RPMI8226 (cell line): ENCODE data around the gene LRRC4B.
"Not testable (repeated sequence)": the region's sequence is repeated elsewhere in the genome, so short reads cannot be mapped to it uniquely, and the experiment has no call there.

ENCODE experiments used
- DNase-seq: peaks from one replicate; pipeline ENCODE4 v3.0.0-alpha.2; 2015

Gene LRRC4B

DNA sequence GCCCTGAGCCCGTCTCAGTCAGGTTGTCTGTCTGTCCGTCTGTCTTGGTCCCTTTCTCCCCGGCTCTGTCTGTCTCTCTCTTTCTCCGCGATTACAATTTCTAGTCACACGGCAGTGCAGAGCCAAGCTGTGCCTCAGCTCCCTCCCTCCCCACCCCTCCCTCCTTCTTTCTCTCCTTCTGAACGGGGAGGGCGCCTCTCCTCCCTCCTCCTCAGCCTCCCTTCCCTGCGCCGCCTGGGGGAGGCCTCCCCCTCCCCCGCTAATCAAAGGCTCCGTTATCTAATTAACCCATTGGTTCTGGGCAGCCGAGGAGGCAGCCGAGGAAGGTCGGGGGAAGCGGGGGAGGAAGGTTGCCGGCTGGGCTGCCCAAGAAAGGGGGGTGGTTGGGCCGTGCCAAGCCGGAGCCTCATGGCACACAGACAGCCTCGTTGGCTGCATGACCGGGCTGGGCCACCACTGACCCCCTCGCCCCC lies 16.5 kb downstream of the LRRC4B start:
- DNase-seq = no peak

DNA sequence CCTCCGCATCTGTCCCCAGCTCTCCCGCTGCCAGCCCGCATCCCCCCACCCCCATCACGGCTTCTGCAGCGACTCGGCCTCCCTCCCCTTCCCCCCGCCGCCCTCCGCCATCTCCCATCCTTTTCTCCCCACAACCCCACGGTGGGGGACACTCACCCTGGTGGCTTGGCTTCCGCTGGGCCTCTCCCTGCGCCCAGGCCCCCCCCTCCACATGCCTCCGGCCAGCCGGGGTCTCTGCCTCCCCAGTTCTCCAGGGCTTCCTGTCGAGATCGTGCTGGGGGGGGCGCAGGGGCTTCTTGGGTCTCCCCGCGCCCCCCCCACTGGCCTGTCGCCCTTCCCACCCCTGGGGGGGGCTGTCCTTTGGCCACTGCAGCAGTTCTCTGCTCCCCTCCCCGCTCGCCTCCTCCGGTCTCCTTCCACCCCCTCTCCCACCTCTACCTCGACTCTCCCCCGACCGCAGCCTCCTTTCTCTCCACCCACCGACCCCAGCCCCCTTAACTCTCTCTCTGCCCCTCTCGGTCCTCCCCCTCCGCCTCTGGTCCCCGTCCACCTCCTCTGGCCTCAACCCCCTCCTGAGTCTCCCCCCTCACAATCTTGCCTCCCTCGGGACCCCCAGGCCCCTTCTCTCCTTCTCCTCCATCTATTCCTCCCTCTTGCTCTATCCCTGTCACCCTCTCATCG lies 17.1 kb downstream of the LRRC4B start:
- DNase-seq = no peak

DNA sequence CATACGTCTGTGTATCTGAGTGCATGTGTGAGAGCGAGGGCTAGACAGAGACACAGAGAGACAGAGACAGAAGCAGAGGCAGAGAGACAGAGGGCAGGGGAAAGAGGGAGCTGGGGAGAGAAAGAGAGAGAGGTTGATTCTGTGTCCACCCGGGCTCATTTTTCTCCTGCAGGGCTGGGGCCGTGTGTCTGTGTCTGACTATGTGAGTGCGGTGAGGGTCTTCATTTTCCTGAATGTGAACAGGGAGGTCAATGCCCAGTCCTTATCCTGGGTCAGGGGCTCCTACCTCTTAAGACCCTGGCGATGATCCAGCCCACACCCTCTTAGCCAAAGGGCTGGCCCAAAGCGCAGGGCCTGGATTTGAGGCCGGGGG lies 17.7 kb downstream of the LRRC4B start:
- DNase-seq = no peak

DNA sequence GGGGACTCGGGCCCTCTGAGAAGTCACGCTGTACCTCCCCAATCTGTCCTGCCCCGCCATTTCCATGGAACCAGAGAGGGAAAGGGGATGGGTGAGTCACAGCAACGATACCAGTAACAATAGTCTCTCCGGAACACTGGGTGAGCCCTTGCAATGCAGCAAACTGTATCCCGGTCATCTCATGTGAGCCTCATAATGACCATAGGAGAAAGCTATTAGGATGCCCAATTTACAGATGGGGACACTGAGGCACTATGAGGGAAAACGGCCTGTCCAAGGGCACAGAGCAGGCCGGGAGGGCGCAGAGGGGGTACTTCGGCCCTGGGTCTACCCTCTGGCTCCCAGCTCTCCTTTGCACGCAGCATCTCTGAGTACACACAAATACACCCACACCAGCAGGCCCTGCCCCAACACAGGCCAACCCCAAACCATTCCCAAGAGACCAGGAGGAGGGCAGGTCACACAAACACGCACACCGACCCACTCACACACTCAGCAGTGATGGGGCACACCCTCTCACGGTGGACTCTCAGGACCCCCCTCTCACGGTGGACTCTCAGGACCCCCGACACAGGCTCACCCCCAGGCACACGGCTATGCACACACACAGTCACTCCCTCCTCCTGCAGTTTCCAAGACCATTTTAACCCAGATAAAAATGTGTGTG lies 18.2 kb downstream of the LRRC4B start:
- DNase-seq = no peak

DNA sequence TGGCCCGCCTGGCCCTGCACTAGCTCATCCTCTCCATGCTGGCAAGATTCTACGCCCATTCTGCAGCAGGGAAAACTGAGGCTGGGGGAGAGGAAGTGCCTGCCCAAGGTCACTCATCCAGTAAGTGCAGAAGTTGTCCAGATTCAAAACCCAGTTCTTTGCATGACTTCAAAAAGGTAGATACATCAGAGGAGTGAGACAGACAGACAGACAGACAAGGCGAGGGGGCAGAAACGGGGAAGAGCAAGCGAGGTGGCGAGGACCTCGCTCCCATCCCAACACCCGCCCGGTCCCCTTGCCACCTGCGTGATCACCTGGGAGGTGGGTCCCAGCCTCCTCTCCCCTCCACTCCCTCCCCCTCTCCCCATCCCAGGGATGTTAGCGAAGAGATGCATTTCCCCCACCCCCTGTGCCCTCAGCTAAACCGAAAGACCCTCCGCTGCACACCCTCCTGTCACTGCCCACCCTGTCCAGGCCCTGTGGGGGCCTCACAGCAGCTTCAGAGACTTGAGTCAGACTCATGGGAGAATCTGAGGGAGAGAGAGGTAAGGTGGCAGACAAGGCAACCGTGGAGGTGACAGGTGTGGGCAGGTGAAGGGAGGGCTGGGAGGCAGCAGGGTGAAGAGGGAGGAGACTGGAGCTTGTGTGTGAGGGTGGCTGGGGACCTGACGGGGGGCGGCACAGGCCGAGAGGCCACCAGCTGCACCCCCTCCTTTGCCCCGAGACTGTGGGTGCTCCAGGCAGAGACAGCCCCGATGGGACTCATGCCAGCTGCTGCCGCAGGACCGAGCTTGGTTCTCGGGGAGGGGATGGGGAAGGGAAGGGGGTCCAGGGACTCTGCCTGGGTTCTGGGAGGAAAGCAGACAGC lies 18.9 kb downstream of the LRRC4B start:
- DNase-seq = no peak

DNA sequence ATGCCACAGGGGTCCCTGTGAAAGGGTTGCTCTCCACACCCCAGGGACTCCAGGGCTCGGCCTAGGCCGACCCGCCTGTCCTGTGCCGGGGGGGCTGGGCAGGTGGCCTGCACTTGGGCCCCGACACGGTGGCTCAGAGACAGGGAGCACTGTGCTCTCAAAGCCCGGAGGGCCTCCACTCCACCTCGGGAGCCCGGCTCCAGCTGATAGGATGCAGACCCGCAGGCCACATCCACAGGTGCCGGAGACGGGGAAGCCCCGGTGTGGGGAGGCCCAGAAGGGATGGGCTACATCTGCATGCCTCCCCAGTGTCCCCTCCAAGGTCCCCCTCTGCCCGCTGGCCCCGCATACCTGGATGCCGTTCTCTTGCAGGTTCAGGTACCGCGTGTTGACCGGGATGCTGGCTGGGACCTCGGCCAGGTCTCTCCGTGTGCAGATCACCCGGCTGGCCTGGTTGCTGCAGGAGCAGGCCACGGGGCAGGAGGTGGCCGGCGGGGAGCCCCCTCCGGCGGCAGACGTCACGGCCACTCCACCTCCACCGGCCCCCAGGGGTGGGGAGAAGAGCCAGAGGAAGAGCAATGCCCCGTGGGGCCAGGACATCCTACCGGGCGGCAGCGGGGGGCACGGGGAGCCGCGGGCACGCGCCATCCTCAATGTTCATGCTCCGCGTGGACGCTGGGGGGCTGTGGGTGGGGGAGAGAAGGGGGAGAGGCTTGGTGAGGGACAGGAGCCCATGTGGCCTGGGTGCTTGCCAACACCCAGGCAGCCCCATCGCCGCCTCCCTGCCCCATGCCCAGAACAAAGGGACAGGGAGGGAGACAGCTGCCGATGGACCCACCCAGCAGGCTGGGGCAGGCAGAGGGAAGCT lies 19.8 kb downstream of the LRRC4B start:
- DNase-seq = no peak

DNA sequence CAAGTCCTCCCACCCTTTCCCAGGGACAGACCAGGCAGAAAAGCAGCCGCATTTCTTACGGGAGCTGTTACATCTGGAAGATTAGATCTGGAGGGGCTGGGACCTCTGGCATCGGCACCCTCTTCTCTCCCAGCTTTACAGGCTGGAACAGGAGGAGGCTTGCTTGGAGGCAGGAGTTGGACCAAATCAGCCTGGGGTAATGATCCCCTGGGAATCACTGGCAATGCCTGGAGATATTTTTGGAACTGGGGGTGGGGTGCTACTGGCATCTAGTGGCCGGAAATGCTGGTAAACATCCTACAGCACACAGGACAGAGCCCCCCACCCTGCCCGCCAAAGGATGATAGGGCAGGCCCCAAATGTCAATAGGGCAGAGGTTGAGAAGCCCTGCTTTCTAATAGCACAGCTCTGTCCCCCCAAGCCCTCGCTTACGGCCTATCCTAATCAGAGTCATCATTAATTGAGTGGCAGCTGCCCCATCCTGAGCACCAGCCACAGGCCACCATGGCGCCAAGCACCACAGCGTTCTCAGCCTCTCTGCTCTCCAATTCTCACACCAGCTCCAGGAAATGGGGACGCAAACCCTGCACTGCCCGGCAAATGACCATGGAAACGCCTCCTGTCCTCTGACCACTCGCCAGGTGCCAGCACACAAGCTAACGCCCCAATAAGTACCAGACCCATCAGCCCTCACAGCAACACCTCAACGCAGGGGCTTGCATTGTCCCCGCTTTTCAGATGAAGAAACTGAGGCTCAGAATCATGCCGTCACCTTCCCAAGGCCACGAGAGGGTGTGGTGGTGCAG lies 20.6 kb downstream of the LRRC4B start:
- DNase-seq = no peak

DNA sequence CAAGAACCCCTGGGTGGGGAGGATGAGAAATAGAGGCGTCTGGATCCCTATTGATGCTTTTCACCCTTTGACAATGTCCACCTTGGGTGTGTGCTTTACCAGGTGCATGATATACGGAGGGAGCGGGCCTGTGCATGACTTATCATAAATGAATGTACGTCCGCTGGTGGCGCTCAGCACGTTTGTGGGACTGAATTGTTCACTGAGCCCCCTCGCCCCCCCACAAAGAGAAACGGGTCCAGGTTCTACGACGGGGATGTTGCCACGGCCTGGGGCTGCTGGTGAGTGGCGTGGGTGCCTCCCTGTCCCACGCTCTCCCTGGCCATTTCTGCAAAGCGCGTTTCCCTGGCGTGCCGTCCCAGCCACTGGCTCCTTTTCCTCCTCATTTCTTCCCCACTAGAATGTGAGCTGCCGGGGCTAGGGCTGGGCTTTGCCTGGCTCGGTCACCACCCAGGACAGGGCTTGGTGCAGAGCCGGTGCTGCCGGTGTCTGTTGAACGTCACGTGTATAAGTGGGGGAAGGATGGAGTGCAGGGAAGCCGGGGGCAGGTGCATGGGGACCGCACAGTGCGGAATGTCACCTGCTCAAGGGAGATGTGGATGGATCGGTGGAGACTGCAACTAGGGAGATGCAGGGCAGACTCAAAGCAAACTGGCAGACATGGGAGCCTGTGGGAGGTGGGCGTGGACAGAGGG lies 21.6 kb downstream of the LRRC4B start:
- DNase-seq = no peak

DNA sequence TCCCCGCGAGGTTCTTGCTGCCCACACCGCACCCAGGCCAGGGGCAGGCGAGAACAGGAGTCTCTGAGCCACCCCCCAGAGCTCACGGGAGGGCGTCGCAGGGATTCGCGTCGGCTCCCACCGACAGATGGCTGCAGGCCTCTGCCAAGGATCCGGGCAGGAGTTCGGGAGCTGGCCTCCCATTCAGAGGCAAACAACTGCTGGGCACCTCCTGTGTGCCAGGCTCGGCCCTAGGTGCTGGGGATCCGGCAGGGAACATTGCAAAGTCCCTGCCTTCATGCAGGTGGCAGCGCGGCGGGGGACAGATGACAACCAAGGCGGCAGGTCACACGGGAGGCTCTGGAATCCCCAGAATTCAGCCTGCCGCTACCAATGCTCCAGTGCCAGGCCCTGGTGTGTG lies 25.3 kb downstream of the LRRC4B start:
- DNase-seq = no peak

DNA sequence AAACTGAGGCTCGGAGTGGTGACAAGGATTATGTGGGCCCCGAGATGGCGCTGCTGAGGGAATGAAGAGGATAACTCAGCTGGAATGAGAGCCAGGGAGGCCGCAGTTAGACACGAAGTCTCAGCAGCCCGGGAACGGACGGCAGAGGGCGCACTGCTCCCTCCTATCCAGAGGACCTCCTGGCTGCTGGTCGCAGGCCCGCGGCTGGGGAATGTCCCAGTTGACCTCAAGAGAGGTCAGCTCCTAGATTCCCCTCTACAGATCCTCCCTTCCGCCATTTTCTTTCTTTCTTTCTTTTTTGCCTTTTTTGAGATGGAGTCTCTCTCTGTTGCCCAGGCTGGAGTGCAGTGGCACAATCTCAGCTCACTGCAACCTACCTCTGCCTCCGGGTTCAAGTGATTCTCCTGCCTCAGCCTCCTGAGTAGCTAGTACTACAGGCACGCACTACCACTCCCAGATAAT lies 30.4 kb downstream of the LRRC4B start:
- peak; percentile 83 for DNase-seq

DNA sequence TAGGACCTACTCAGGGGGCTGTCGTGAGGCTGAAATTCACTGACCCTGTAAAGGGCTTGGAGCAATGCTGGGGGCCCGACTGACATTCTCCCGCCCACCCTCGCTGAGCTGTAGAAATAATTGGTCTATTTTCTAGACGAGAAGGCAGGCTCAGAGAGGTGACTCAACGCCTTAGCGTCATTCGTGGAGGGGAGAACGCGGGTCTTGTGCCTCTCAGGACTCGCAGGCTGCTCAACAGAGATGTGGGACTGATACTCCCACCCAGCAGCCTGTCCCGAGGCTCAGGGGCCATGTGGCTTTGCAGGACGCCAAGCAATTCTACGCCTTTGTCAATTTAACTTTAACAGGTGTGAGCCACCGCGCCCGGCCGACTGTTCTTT lies 30.9 kb downstream of the LRRC4B start:
- no peak for DNase-seq

DNA sequence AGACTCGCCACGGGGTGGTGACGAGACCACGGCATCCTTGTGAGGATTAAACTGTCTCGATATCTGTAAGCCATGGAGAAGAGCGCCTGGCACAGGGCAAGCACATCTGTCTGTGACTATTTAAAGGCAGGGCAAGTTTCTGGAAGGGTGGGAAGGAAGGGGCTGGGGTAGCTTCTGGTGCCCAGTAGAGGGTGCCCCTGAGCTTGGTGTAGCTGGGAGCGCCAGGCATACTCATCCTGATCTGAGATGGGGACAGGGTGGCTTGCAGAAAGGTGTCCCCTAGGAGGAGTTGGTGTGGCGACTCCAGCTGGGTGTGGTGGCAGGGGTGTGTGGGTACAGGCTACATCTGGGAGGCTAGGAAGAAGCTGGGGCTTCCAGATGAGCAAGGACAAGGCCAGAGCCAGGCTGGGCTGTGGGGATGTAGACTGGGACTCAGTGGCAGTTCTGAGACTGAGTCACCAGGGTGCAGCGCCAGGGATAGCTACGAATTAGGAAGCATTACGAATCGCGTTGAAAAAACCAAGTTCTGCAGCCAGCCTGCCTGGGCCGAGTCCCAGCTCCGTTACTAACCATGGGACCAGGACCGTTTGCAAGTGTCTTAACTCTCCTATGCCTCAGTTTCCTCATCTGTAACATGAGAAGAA lies 31.5 kb downstream of the LRRC4B start:
- no peak for DNase-seq

DNA sequence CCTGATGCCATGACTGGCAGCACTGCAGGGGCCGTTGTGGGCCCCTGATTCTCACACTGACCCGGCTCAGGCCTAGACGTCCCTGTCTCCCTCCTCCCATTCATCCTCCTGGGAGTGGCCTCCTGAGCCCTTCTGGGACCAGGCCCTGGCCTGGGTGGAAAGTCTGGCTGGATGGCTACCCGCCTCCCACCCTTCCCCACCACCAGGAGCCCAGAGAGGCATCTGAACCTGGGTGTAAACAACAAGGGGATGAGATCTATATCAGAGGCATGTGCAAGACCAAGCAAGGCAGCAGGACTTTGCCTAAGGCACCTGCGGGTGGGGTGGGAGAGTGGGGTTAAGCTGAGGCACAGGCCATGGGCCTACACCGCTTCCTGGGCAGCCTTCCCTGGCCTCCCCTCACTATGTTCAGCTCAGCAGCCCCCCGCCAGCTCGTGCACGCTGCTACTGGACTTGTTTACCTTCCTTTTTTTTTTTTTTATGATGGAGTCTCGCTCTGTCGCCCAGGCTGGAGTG lies 32.5 kb downstream of the LRRC4B start:
- DNase-seq = no peak

DNA sequence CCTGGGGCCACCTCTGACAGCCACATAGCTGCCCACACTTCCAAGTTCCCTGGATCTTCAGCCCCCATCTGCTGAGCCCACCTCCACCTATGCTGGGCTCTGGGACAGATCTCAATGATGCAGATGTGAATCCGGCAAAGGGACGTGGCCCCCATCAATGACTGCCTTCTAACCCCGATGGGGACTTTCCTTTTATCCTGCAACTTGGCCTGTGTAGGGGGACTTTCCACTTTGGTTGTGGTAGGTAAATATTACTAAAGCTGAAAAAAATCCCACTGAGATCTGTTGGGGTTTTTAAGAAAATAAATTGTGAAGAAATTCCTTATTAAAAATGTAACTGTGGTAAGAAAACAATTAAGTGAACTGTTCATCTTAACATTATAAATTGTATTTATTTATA lies 33.8 kb downstream of the LRRC4B start:
- DNase-seq = no peak

DNA sequence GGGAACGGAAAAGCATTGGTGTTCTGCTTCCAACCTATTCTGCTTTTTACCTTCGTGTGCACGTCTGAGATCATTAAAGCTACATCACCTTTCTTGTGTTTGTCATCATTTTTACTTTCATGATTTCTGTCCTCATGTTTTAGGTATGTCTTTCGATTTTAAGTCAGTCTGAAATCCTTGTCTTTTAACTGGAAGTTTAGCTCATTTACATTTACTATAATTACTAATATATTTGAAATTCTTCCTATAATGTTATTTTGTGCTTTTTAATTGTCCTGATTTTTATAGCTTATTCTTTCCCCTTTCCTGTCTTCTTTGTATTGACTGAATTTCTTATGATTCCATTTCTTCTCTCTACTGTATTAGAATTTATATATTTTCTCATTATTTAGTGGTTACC lies 35.3 kb downstream of the LRRC4B start:
- no peak for DNase-seq

DNA sequence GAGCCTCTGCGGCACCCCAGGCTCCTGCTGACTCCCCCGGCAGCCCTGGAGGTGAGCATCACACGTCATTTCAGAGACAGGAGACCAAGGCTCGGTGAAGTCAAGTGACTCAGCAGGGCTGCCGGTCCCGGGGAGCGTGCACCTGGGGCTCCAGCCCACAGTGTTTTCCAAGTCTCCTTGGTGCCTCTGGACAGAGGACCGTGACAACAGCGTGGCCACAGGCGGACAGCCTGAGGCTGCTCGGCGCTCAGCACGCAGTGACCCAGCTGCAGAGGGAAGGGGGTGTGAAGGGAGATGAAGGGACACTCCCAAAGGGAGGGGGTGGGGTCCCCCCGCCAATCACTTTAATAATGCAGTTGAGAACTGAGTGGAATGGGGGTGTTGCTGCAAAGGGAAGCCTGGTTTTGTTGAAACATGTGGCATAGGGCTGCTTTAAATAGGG lies 37.0 kb downstream of the LRRC4B start:
- DNase-seq = peak; percentile 54

DNA sequence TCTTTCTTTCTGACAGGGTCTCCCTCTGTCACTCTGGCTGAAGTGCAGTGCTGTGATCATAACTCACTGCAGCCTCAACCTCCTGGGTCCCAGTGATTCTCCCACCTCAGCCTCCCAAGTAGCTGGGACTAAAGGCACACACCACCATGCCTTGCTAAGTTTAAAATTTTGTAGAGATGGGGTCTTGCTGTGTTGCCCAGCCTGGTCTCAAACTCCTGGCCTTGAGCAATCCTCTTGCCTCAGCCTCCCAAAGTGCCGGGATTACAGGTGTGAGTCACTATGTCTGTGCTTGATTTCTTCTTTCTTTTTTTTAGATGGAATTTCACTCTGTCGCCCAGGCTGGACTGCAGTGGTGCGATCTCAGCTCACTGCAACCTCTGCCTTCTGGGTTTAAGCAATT lies 40.2 kb downstream of the LRRC4B start:
- DNase-seq = not testable (repeated sequence)

DNA sequence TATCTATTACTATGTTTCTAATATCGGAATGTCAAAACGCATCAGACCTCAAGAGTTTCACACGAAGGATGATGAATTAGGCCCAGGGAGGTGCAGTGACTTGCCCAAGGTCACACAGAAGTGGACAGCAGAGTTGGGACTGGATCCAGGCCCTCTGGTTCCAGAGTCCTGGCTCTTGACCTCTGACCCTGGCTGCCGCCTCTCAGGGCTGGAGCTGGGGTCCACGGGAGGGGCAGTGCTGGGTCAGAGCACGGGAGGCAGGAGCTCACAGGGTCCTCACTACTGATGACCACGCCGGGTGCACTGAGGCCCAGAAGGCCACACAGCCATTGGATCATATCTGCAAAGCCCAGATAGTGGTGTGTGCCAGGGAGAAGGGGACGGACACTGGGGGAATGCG lies 45.4 kb downstream of the LRRC4B start:
- no peak for DNase-seq

DNA sequence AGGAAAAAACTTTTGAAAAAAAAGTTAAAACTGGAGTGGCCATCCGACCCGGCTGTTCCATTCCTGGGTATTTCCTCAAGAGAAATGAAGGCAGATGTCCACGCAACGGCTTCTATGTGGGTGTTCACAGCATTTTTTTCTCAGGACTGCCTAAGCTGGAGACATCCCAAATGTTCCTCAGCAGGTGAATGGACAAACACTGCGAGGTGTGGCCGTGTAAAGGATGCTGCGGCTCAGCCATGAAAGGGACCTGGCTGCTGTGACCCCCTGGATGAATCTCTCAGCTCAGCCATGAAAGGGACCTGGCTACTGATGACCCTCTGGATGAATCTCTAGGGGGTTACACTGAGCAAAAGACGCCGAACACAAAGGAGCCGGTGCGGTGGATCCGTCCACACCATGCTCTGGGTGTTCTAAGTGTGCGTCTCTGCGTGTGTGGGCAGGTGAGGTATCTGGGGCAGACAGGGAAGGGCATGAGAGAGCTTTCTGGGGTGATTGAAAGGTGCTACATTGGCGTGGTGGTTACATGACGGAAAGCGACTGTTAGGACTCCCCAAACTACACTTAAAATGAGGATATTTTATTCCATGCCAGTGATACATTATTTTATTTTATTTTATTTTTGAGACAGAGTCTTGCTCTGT lies 47.3 kb downstream of the LRRC4B start:
- DNase-seq = no peak
